H1 (cell line): ENCODE results near the gene CNKSR2. TPM values are rescaled to one million over a fixed set of nuclear protein-coding genes. Genes with fewer than 3 reads are reported as not detected.

Source experiments
- CTCF ChIA-PET: fragments of 300-600 bp; sonication (Branson Sonifier 250); formaldehyde crosslinking; loops from one replicate; lab custom pipeline; 2021; ENCODE audit not compliant: partially characterized antibody; lab: Charles Lee
- POLR2A ChIA-PET: fragments of 300-600 bp; sonication (Branson Sonifier 250); formaldehyde crosslinking; loops from one replicate; lab custom pipeline; 2021; ENCODE audit warnings: inconsistent platforms; ENCODE audit not compliant: partially characterized antibody; lab: Charles Lee
- DNase-seq, 2 experiments: peaks; one replicate each; pipeline versions ENCODE4 v3.0.0 to v3.0.0-alpha.2; 2010 to 2022; ENCODE audit warnings: low spot score in 2 of 2, low read depth in 1 of 2, mixed read lengths in 1 of 2
- FAIRE-seq: peaks from 2 replicates; lab custom pipeline; 2011; peaks lifted over from hg19 to GRCh38; lab: Jason Lieb, UNC
- H2AFZ ChIP-seq: 2 replicates; pipeline ENCODE4 v1.8.1; 2012; ENCODE audit warnings: low read length, inconsistent platforms
- H2AK5ac ChIP-seq: 2 replicates; pipeline ENCODE4 v1.6.1; 2013; ENCODE audit warnings: low read depth, low read length
- H2BK120ac ChIP-seq: replicated peaks from 2 replicates; pipeline ENCODE3; 2013; ENCODE audit warnings: low read depth, low read length, inconsistent platforms
- H2BK12ac ChIP-seq: 2 replicates; pipeline ENCODE4 v1.6.1; 2013; ENCODE audit warnings: low read depth, low read length
- H2BK15ac ChIP-seq: 2 replicates; pipeline ENCODE4 v1.6.1; 2013; ENCODE audit warnings: low read length
- H2BK20ac ChIP-seq: 2 replicates; pipeline ENCODE4 v1.6.1; 2013; ENCODE audit warnings: low read length
- H2BK5ac ChIP-seq: 2 replicates; pipeline ENCODE4 v1.6.1; 2013; ENCODE audit warnings: low read depth, low read length
- H3K14ac ChIP-seq: 2 replicates; pipeline ENCODE4 v1.6.1; 2013; ENCODE audit warnings: inconsistent platforms; ENCODE audit not compliant: insufficient read length
- H3K18ac ChIP-seq: 2 replicates; pipeline ENCODE4 v1.6.1; 2013; ENCODE audit warnings: low read length; ENCODE audit errors: extremely low read depth
- H3K23ac ChIP-seq: 2 replicates; pipeline ENCODE4 v1.6.1; 2013; ENCODE audit warnings: inconsistent platforms; ENCODE audit not compliant: insufficient read length
- H3K23me2 ChIP-seq: 2 replicates; pipeline ENCODE4 v1.6.1; 2013; ENCODE audit warnings: low read depth, low read length
- H3K27ac ChIP-seq: 2 replicates; pipeline ENCODE4 v1.6.1; 2011; ENCODE audit warnings: low read depth, low read length, inconsistent platforms
- H3K27me3 ChIP-seq, 4 experiments: replicated peaks in 1 of 4; 1 replicate in 1 of 4; 2 replicates in 3 of 4; pipeline versions ENCODE4 v1.6.1 to v1.8.1; 2011 to 2013; ENCODE audit warnings: low read length in 3 of 4, mild to moderate bottlenecking in 3 of 4, inconsistent platforms in 2 of 4, mixed read lengths in 2 of 4, moderate library complexity in 1 of 4; ENCODE audit not compliant: control insufficient read depth in 3 of 4, insufficient read depth in 3 of 4; ENCODE audit errors: extremely low read depth in 1 of 4
- H3K36me3 ChIP-seq, 4 experiments: 2 replicates each; pipeline versions ENCODE4 v1.6.1 to v1.8.1; 2011 to 2013; ENCODE audit warnings: mild to moderate bottlenecking in 4 of 4, low read length in 3 of 4, moderate library complexity in 2 of 4, control low read depth in 1 of 4, inconsistent platforms in 1 of 4; ENCODE audit not compliant: insufficient read depth in 4 of 4, control insufficient read depth in 2 of 4
- H3K4ac ChIP-seq: replicated peaks from 2 replicates; pipeline ENCODE3; 2013; ENCODE audit warnings: low read length, low read depth, mixed read lengths, inconsistent platforms; ENCODE audit not compliant: insufficient read length
- H3K4me1 ChIP-seq, 4 experiments: replicated peaks in 1 of 4; 1 replicate in 1 of 4; 2 replicates in 3 of 4; pipeline versions ENCODE4 v1.6.1 to v1.8.1; 2011 to 2013; ENCODE audit warnings: low read length in 3 of 4, inconsistent platforms in 2 of 4, mixed read lengths in 1 of 4; ENCODE audit not compliant: insufficient read depth in 4 of 4, control insufficient read depth in 3 of 4
- H3K4me2 ChIP-seq, 2 experiments: 2 replicates each; pipeline versions ENCODE4 v1.6.1 to v1.8.1; 2011 to 2013; ENCODE audit warnings: low read depth in 2 of 2, low read length in 2 of 2, control low read depth in 1 of 2, inconsistent platforms in 1 of 2, mild to moderate bottlenecking in 1 of 2; ENCODE audit not compliant: insufficient read depth in 1 of 2
- H3K4me3 ChIP-seq, 4 experiments: fragments of 200-600, 300-600 bp in 1 of 4; sonication (generic), shearing (Covaris generic), sonication (Bioruptor Twin) in 1 of 4; 2 replicates each; pipeline versions ENCODE4 v1.5.1 to v1.8.1; 2011 to 2016; ENCODE audit warnings: low read length in 4 of 4, low read depth in 3 of 4, control low read depth in 2 of 4, inconsistent platforms in 2 of 4, mild to moderate bottlenecking in 2 of 4, mixed read lengths in 1 of 4, moderate library complexity in 1 of 4; ENCODE audit not compliant: insufficient read depth in 2 of 4; ENCODE audit errors: extremely low read depth in 1 of 4
- H3K56ac ChIP-seq: replicated peaks from 2 replicates; pipeline ENCODE3; 2013; ENCODE audit warnings: low read depth, mild to moderate bottlenecking, mixed read lengths, low read length, inconsistent platforms; ENCODE audit not compliant: insufficient read length
- H3K79me1 ChIP-seq: 2 replicates; pipeline ENCODE4 v1.6.1; 2013; ENCODE audit warnings: low read depth, low read length, control low read depth
- H3K79me2 ChIP-seq, 2 experiments: 2 replicates each; pipeline versions ENCODE4 v1.6.1 to v1.8.1; 2012 to 2013; ENCODE audit warnings: low read length in 2 of 2, mild to moderate bottlenecking in 2 of 2, inconsistent platforms in 1 of 2; ENCODE audit not compliant: insufficient read depth in 2 of 2, control insufficient read depth in 1 of 2
- H3K9ac ChIP-seq, 4 experiments: replicated peaks in 1 of 4; 1 replicate in 1 of 4; 2 replicates in 3 of 4; pipeline versions ENCODE4 v1.6.1 to v1.8.1; 2011 to 2013; ENCODE audit warnings: low read depth in 3 of 4, low read length in 3 of 4, control low read depth in 2 of 4, mild to moderate bottlenecking in 2 of 4, moderate library complexity in 2 of 4, inconsistent platforms in 1 of 4; ENCODE audit errors: extremely low read depth in 1 of 4
- H3K9me3 ChIP-seq, 2 experiments: 2 replicates each; pipeline versions ENCODE4 v1.6.1 to v1.8.1; 2012 to 2013; ENCODE audit warnings: mild to moderate bottlenecking in 2 of 2, moderate library complexity in 2 of 2, control low read depth in 1 of 2, inconsistent platforms in 1 of 2, low read depth in 1 of 2, low read length in 1 of 2, mixed read lengths in 1 of 2; ENCODE audit not compliant: insufficient read depth in 2 of 2
- H4K20me1 ChIP-seq, 2 experiments: replicated peaks in 1 of 2; 2 replicates each; pipeline versions ENCODE3 to v1.8.1; 2011 to 2013; ENCODE audit warnings: inconsistent platforms in 2 of 2, low read length in 2 of 2, mild to moderate bottlenecking in 1 of 2; ENCODE audit not compliant: insufficient read depth in 2 of 2, control insufficient read depth in 1 of 2
- H4K5ac ChIP-seq: 2 replicates; pipeline ENCODE4 v1.6.1; 2013; ENCODE audit warnings: low read length, low read depth, mixed read lengths, inconsistent platforms; ENCODE audit not compliant: insufficient read length
- H4K8ac ChIP-seq: 2 replicates; pipeline ENCODE4 v1.8.0; 2013; ENCODE audit warnings: mild to moderate bottlenecking, moderate library complexity, low read length, inconsistent platforms; ENCODE audit not compliant: insufficient read depth; ENCODE audit errors: extremely low read depth
- H4K91ac ChIP-seq: replicated peaks from 2 replicates; pipeline ENCODE3; 2013; ENCODE audit warnings: low read length, mixed read lengths, inconsistent platforms; ENCODE audit not compliant: insufficient read length
- BRCA1 ChIP-seq: IDR thresholded peaks from 2 replicates; pipeline ENCODE4 v1.6.1; 2012; ENCODE audit warnings: low read depth, low read length, improper control_type of control experiment
- CTCF ChIP-seq, 3 experiments: IDR thresholded peaks; 1 replicate in 2 of 3; 2 replicates in 1 of 3; pipeline versions ENCODE4 v1.5.1 to v1.6.1; 2011; ENCODE audit warnings: low read length in 3 of 3, mild to moderate bottlenecking in 3 of 3, inconsistent platforms in 2 of 3, low read depth in 1 of 3, moderate library complexity in 1 of 3; ENCODE audit not compliant: insufficient read depth in 1 of 3; ENCODE audit errors: control extremely low read depth in 1 of 3
- GTF2F1 ChIP-seq: IDR thresholded peaks from 2 replicates; pipeline ENCODE4 v1.6.1; 2012; ENCODE audit warnings: low read depth, low read length, improper control_type of control experiment, borderline replicate concordance
- HDAC2 ChIP-seq, 2 experiments: fragments of 300-600 bp in 1 of 2; sonication (generic) in 1 of 2; IDR thresholded peaks; 2 replicates each; pipeline ENCODE4 v1.6.1; 2011 to 2012; ENCODE audit warnings: low read depth in 2 of 2, low read length in 2 of 2, mild to moderate bottlenecking in 2 of 2, moderate library complexity in 2 of 2, borderline replicate concordance in 1 of 2, inconsistent platforms in 1 of 2
- KDM1A ChIP-seq: fragments of 200-600, 300-600 bp; sonication (generic); IDR thresholded peaks from 2 replicates; pipeline ENCODE4 v1.7.1; 2016; ENCODE audit warnings: mild to moderate bottlenecking, low read length, borderline replicate concordance
- NRF1 ChIP-seq: IDR thresholded peaks from 2 replicates; pipeline ENCODE4 v1.6.1; 2011; ENCODE audit warnings: mild to moderate bottlenecking, low read depth, low read length, improper control_type of control experiment
- POLR2A ChIP-seq, 2 experiments: IDR thresholded peaks; 1 replicate in 1 of 2; 2 replicates in 1 of 2; pipeline ENCODE4 v1.6.1; 2011; ENCODE audit warnings: low read depth in 2 of 2, low read length in 2 of 2, mild to moderate bottlenecking in 2 of 2; ENCODE audit errors: control extremely low read depth in 1 of 2
- SIX5 ChIP-seq: IDR thresholded peaks from 2 replicates; pipeline ENCODE4 v1.6.1; 2011; ENCODE audit warnings: mild to moderate bottlenecking, low read depth, low read length
- WGBS, 2 experiments: shearing (Covaris generic) in 1 of 2; methylation state at CpG; one replicate each; pipeline versions ENCODE4 v1.1.6 to v1.1.7; 2013 to 2015; ENCODE audit warnings: low lambda C conversion rate in 2 of 2, mixed read lengths in 2 of 2, inconsistent platforms in 1 of 2, low coverage in 1 of 2, missing lambda C conversion rate in 1 of 2; ENCODE audit not compliant: insufficient replicate concordance in 2 of 2, insufficient coverage in 1 of 2, insufficient read length in 1 of 2; ENCODE audit errors: extremely low coverage in 1 of 2, missing lambda C conversion rate in 1 of 2; 5-methylcytosine and 5-hydroxymethylcytosine counted together
- polyA plus RNA-seq, 7 experiments: library from polyadenylated mRNA; depleted of rRNA in 3 of 7; stranded (reverse) in 5 of 7; unstranded in 2 of 7; fragments of >200 nt in 5 of 7; fragments of 200-250 nt in 2 of 7; gene quantifications; 1 replicate in 5 of 7; 2 replicates in 1 of 7; 4 replicates in 1 of 7; pipeline versions ENCODE4 v1.2.1 to v1.2.3, GENCODE V29; 2011 to 2013; ENCODE audit warnings: missing spikeins in 2 of 7, mixed read lengths in 2 of 7
- total RNA-seq: library from RNA; stranded (reverse); fragmentation: NEBNext Ultra II Directional; extraction: Animal tissue kit (Norgen Biotek cat#: 25700); gene quantifications from 2 replicates; pipeline ENCODE4 v1.2.1, GENCODE V29; 2021
- TF ChIP-seq, protein P1 (sequence below): IDR thresholded peaks from 2 replicates; pipeline ENCODE4 v1.6.1; 2012; ENCODE audit warnings: inconsistent platforms
- TF ChIP-seq, protein P2 (sequence below): IDR thresholded peaks from 2 replicates; pipeline ENCODE4 v1.6.1; 2012; ENCODE audit warnings: low read length, inconsistent platforms

CNKSR2 gene
- total and polyA plus RNA-seq, 2 of the 8 experiments (the other 6 are each of a cell fraction or from before 2014, with no cell fraction given), result 5.5 to 16.3 TPM

- DNase-seq, result no peak
- TF ChIP-seq, protein P1, sequence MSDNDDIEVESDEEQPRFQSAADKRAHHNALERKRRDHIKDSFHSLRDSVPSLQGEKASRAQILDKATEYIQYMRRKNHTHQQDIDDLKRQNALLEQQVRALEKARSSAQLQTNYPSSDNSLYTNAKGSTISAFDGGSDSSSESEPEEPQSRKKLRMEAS, result no peak
- TF ChIP-seq BRCA1, result no peak
- no peak for TF ChIP-seq SIX5
- no peak for TF ChIP-seq POLR2A (IDR thresholded peaks at IDR 0.05; ENCODE audit: control extremely low read depth in 1 of 2, low read depth in 2 of 2, low read length in 2 of 2)
- TF ChIP-seq, protein P2, sequence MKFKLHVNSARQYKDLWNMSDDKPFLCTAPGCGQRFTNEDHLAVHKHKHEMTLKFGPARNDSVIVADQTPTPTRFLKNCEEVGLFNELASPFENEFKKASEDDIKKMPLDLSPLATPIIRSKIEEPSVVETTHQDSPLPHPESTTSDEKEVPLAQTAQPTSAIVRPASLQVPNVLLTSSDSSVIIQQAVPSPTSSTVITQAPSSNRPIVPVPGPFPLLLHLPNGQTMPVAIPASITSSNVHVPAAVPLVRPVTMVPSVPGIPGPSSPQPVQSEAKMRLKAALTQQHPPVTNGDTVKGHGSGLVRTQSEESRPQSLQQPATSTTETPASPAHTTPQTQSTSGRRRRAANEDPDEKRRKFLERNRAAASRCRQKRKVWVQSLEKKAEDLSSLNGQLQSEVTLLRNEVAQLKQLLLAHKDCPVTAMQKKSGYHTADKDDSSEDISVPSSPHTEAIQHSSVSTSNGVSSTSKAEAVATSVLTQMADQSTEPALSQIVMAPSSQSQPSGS, result no peak
- no peak for TF ChIP-seq KDM1A
- no peak for TF ChIP-seq NRF1
- no peak for TF ChIP-seq GTF2F1
- TF ChIP-seq HDAC2 (IDR thresholded peaks at IDR 0.05; ENCODE audit: borderline replicate concordance in 1 of 2, low read depth in 2 of 2, low read length in 2 of 2), result no peak
- no peak for TF ChIP-seq CTCF (IDR thresholded peaks at IDR 0.05; ENCODE audit: control extremely low read depth in 1 of 3, insufficient read depth in 1 of 3, low read depth in 1 of 3, low read length in 3 of 3)
Measured at GRCh38 chrX:21398426-21398825, 24.2 kb downstream of the CNKSR2 start.

More at GRCh38 chrX:21398426-21398825, 24.2 kb downstream of the CNKSR2 start:
- H3K4me2 ChIP-seq, result no peak overlapping the region
- H3K4me1 ChIP-seq, result peaks cover 0 to 5% (median 0%) of the 10 kb centered on the region in 4 experiments; a peak in 1 of 7 replicates
- ChIA-PET POLR2A (no interaction called here), CTCF (no interaction called here)
- WGBS, 2 experiments, result 91% methylated on average over 3 of the region's 3 CpGs; no CpG with 5 or more reads in 1 of the 2 experiments
- H3K18ac ChIP-seq, result no peak overlapping the region
- no peak overlapping the region for H3K9ac ChIP-seq
- H3K56ac ChIP-seq, result no peak overlapping the region
- peaks cover 0 to 48% of the 10 kb centered on the region in 2 experiments; a peak in 2 of 4 replicates for H3K79me2 ChIP-seq
- no peak overlapping the region for H3K14ac ChIP-seq
- no peak overlapping the region for H4K8ac ChIP-seq
- no peak overlapping the region for H3K27ac ChIP-seq
- no peak overlapping the region for H3K4me3 ChIP-seq
- H4K91ac ChIP-seq, result no peak overlapping the region
- H3K27me3 ChIP-seq, result no peaks in the 10 kb centered on the region
- H2BK15ac ChIP-seq, result no peak overlapping the region
- H2BK12ac ChIP-seq, result no peak overlapping the region
- no peak overlapping the region for H3K23ac ChIP-seq
- H4K20me1 ChIP-seq, result no peaks in the 10 kb centered on the region
- H2BK5ac ChIP-seq, result no peak overlapping the region
- H3K9me3 ChIP-seq, result no peaks in the 10 kb centered on the region
- no peak overlapping the region for H4K5ac ChIP-seq
- no peak overlapping the region for H2AFZ ChIP-seq
- H2BK120ac ChIP-seq, result no peak overlapping the region
- no peak for FAIRE-seq
- no peak overlapping the region for H2BK20ac ChIP-seq
- no peaks in the 10 kb centered on the region for H3K79me1 ChIP-seq
- H3K4ac ChIP-seq, result no peak overlapping the region
- H3K23me2 ChIP-seq, result no peaks in the 10 kb centered on the region
- no peak overlapping the region for H2AK5ac ChIP-seq
- H3K36me3 ChIP-seq, result no peaks in the 10 kb centered on the region
